Uterus (tissue), 4 donors: ENCODE measurements around the gene TUBGCP5. TPM values are rescaled to one million over a fixed set of nuclear protein-coding genes. Genes with fewer than 3 reads are reported as not detected.
"Not testable (repeated sequence)": the region's sequence is repeated elsewhere in the genome, so short reads cannot be mapped to it uniquely, and the experiment has no call there.

Source experiments
- DNase-seq, 2 donors: peaks; one replicate each; pipeline ENCODE4 v3.0.0-alpha.2; 2019 to 2020
- H3K27ac ChIP-seq, 2 donors: fragments of 200-600 bp; sonication (generic); 1 replicate in 1 of 2; 2 replicates in 1 of 2; pipeline ENCODE4 v1.5.1; 2016 to 2018
- H3K27me3 ChIP-seq, 2 donors: fragments of 200-600 bp; sonication (generic); one replicate each; pipeline ENCODE4 v1.5.1; 2018 to 2019; ENCODE audit warnings: control low read depth in 1 of 2
- H3K36me3 ChIP-seq, 2 donors: fragments of 200-600 bp; sonication (generic); one replicate each; pipeline ENCODE4 v1.5.1; 2019; ENCODE audit warnings: control low read depth in 1 of 2
- H3K4me1 ChIP-seq, 2 donors: fragments of 200-600 bp; sonication (generic); one replicate each; pipeline ENCODE4 v1.5.1; 2018 to 2019; ENCODE audit warnings: control low read depth in 1 of 2
- H3K4me3 ChIP-seq, 2 donors: fragments of 200-600 bp; sonication (generic); 1 replicate in 1 of 2; 2 replicates in 1 of 2; pipeline ENCODE4 v1.5.1; 2018 to 2019; ENCODE audit warnings: mild to moderate bottlenecking in 1 of 2
- H3K9me3 ChIP-seq, 2 donors: fragments of 200-600 bp; sonication (generic); one replicate each; pipeline ENCODE4 v1.5.1; 2019; ENCODE audit warnings: control low read depth in 1 of 2
- POLR2A ChIP-seq, 2 donors: fragments of 450-650 bp; IDR thresholded peaks; one replicate each; pipeline ENCODE4 v1.6.1; 2016; ENCODE audit warnings: antibody characterized with exemption in 2 of 2, mild to moderate bottlenecking in 1 of 2, moderate library complexity in 1 of 2
- intact Hi-C: fragments of 100-400 bp; cut with DNase I; formaldehyde crosslinking; loops from one replicate; pipeline ENCODE4 v1.15.1; 2023; ENCODE audit warnings: low total_unique reads
- total RNA-seq, 4 donors: library from RNA; depleted of rRNA in 3 of 4; stranded (reverse); fragments of >200 nt in 3 of 4; gene quantifications; one replicate each; pipeline versions ENCODE4 v1.1.0 to v1.2.4, GENCODE V29; 2014 to 2023
- TF ChIP-seq, protein P1 (sequence below), 4 experiments: fragments of 200-600 bp in 2 of 4; fragments of 450-650 bp in 2 of 4; sonication (generic) in 2 of 4; IDR thresholded peaks; one replicate each; pipeline ENCODE4 v1.5.1; 2016 to 2019; ENCODE audit warnings: antibody characterized with exemption in 4 of 4, mild to moderate bottlenecking in 2 of 4, moderate library complexity in 1 of 4
- donor health status: DM: yes; HTN: yes; CAD: no.

The TUBGCP5 gene
- 10 to 100 TPM; 12.3 to 41.1 (median 19.5) TPM for total RNA-seq

DNA sequence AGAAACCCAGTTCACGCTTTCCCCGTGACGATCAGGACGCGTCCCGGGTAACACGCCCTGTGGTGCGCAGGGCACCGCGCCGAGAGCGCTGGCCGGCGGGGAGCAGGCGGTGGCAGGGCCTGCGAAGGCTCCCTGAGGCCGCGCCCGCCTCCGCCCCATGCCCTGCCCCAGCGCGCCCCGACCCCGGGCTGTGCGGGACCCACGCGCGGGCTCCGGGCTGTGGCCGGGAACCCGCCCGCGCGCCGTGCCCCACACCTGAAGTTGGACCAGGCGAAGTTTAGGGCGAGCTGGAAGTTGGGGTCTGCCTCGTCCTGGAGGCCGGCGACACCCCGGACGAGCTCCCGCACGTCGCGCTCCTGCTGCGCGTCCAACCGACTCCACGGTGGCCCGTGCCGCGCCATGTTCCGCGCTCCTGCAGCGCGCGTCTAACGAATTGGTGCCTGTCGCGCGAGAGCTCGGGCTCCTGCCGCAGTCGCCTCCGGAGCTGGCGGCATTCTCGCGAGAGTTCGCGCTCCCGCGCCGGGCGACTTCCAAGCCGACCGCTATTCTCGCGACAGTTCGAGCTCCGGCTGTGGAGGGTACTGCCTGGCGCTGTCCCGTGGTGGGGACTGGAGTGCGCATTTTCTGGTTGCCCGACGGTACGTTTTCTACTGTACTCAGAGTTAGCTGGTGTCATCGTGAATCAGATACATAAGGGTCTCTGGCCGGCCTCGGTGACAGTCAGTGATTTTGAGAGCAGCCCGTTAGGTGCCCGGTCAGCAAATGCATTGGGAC, at the start of gene TUBGCP5:
Gene TUBGCP5 (minus strand): TSS at position 427 of the 774 bp plus-strand sequence. CDS start 26 bp downstream, at position 401.
- intact Hi-C loops, result no loop called here
- H3K36me3 ChIP-seq, result no peaks in the 10 kb centered on the region

DNA sequence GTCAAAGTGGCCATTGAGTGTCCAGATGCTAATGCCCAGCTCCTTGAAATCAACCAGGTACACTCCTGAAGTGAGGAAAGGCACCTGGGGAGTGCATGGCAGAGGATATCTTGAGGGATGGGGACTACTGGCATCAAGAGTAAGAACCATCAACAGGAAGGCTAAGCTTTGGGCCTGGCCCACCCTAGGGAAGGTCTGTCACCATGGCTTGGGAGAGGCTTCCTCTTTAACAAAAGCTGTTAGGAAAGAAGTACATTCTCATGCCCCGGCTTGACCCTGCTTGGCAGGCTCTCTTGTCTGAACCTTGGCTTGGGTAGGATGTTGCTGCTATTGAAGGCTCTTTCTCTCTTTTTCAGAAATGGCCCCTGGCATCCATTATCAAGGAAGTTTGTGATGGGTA, 43.7 kb upstream of the TUBGCP5 start:
- Histone ChIP-seq H3K27me3 (no peaks in the 10 kb centered on the region), H3K9me3 (no peaks in the 10 kb centered on the region), H3K4me3 (no peak overlapping the region), H3K36me3 (no peaks in the 10 kb centered on the region), H3K27ac (no peak overlapping the region), H3K4me1 (no peaks in the 10 kb centered on the region)
- intact Hi-C loops, result no loop called here
- no peak for DNase-seq
- no peak for TF ChIP-seq POLR2A (IDR thresholded peaks at IDR 0.05)
- TF ChIP-seq, protein P1, sequence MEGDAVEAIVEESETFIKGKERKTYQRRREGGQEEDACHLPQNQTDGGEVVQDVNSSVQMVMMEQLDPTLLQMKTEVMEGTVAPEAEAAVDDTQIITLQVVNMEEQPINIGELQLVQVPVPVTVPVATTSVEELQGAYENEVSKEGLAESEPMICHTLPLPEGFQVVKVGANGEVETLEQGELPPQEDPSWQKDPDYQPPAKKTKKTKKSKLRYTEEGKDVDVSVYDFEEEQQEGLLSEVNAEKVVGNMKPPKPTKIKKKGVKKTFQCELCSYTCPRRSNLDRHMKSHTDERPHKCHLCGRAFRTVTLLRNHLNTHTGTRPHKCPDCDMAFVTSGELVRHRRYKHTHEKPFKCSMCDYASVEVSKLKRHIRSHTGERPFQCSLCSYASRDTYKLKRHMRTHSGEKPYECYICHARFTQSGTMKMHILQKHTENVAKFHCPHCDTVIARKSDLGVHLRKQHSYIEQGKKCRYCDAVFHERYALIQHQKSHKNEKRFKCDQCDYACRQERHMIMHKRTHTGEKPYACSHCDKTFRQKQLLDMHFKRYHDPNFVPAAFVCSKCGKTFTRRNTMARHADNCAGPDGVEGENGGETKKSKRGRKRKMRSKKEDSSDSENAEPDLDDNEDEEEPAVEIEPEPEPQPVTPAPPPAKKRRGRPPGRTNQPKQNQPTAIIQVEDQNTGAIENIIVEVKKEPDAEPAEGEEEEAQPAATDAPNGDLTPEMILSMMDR (IDR thresholded peaks at IDR 0.05), result no peak

More for the DNA sequence above, at the start of gene TUBGCP5:
- no peaks in the 10 kb centered on the region for H3K27me3 ChIP-seq
- peak; percentile 52 to 88 for TF ChIP-seq POLR2A (IDR thresholded peaks at IDR 0.05)
- TF ChIP-seq, protein P1 (IDR thresholded peaks at IDR 0.05), result peak; percentile 30 to 77 (median 64)
- H3K9me3 ChIP-seq, result no peaks in the 10 kb centered on the region
- H3K27ac ChIP-seq, result peak within 1 kb of the TSS; percentile 62 to 68
- peak; percentile 96 to 98 for DNase-seq
- peak within 1 kb of the TSS; percentile 52 to 74 for H3K4me3 ChIP-seq
- peaks cover 0 to 5% of the 10 kb centered on the region in 2 donors for H3K4me1 ChIP-seq

DNA sequence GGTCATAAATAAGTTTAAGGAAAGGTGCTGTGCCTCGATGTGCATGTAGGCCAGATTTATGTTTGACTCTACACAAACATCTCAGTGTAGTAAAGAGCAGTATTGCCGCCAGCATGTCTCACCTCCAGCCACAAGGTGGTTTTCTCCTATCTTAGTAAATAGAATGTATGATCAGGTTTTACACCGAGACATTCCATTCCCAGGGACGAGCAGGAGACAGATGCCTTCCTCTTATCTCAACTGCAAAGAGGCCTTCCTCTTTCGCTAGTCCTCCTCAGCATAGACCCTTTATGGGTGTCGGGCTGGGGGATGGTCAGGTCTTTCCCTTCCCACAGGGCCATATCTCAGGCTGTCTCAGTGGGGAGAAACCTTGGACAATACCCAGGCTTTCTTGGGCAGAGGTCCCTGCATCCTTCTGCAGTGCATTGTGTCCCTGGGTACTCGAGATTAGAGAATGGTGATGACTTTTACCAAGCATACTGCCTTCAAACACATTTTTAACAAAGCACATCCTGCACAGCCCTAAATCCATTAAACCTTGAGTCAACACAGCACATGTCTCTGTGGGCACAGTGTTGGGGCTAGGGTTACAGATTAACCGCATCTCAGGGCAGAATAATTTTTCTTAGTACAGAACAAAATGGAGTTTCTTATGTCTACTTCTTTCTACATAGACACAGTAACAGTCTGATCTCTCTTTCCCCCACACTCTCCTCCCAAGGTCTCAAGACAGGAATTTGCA, 42.8 kb upstream of the TUBGCP5 start:
- H3K9me3 ChIP-seq, H3K27me3 ChIP-seq, H3K27ac ChIP-seq, DNase-seq, intact Hi-C loops, H3K36me3 ChIP-seq, H3K4me3 ChIP-seq, H3K4me1 ChIP-seq: not testable (repeated sequence)

DNA sequence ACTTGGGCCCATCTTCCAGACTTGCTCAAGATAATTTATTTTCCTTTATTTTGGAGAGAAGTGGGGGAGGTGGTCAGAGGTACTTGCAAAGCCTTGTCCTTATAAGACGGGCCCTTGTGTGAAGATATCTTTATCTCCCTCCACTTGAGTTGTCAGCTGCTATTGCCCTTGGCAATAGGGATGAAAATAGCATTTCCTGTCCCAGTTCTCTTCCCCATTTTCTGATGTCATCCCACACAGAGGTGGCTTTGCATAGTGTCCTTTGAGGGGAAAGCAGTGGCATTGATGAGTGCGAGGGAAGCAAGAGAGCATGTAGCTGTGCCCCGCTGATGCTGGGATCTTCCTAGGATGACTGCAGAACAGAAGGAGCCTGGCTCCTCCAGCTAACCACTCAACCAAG, 41.9 kb upstream of the TUBGCP5 start:
- no peak overlapping the region for H3K27ac ChIP-seq
- TF ChIP-seq, protein P1 (IDR thresholded peaks at IDR 0.05), result no peak
- TF ChIP-seq POLR2A (IDR thresholded peaks at IDR 0.05), result no peak

DNA sequence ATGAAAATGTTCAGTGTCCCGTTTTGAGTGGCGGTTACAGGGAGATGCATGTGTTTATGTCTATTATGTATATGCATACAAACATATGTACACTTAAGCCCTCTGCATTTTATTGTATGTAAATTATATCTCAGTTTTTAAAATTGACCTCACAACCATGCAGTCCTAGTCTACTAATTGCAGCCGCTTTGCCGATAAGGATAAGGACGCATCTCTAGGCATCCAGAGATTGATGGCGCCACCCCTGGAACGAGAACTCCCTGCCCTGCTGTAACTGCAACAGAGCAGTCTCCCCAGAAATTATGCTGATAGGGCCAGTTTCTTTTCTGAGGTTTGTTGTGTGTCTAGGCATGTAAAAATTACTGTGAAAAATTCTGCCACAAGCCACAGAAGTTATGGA, 40.4 kb upstream of the TUBGCP5 start:
- Histone ChIP-seq H3K27ac (no peak overlapping the region), H3K4me1 (no peaks in the 10 kb centered on the region), H3K4me3 (no peak overlapping the region), H3K36me3 (no peaks in the 10 kb centered on the region), H3K9me3 (no peaks in the 10 kb centered on the region), H3K27me3 (no peaks in the 10 kb centered on the region)
- intact Hi-C loops, result no loop called here
- TF ChIP-seq POLR2A (IDR thresholded peaks at IDR 0.05), result no peak
- TF ChIP-seq, protein P1 (IDR thresholded peaks at IDR 0.05), result no peak
- no peak for DNase-seq

More for the DNA sequence above, 41.9 kb upstream of the TUBGCP5 start:
- Histone ChIP-seq H3K4me1 (no peaks in the 10 kb centered on the region), H3K4me3 (no peak overlapping the region), H3K9me3 (no peaks in the 10 kb centered on the region), H3K36me3 (no peaks in the 10 kb centered on the region), H3K27me3 (no peaks in the 10 kb centered on the region)
- no peak for DNase-seq
- intact Hi-C loops, result no loop called here
